Subcutaneous adipose tissue (tissue), 4 donors: Measurements from ENCODE around the gene OCSTAMP. TPM values are rescaled to one million over a fixed set of nuclear protein-coding genes. Genes with fewer than 3 reads are reported as not detected.

Source experiments
- total RNA-seq, 4 donors: library from RNA; depleted of rRNA; stranded (reverse); fragments of >200 nt; gene quantifications; one replicate each; pipeline ENCODE4 v1.1.0, GENCODE V29; 2016
- TF ChIP-seq, protein P1 (sequence below): fragments of 450-650 bp; IDR thresholded peaks from one replicate; pipeline ENCODE4 v1.5.1; 2016; ENCODE audit warnings: low read depth, mild to moderate bottlenecking, control low read depth, antibody characterized with exemption, moderate library complexity

OCSTAMP gene
- total RNA-seq, 4 donors from 2014 or later, result not detected

- TF ChIP-seq, protein P1, sequence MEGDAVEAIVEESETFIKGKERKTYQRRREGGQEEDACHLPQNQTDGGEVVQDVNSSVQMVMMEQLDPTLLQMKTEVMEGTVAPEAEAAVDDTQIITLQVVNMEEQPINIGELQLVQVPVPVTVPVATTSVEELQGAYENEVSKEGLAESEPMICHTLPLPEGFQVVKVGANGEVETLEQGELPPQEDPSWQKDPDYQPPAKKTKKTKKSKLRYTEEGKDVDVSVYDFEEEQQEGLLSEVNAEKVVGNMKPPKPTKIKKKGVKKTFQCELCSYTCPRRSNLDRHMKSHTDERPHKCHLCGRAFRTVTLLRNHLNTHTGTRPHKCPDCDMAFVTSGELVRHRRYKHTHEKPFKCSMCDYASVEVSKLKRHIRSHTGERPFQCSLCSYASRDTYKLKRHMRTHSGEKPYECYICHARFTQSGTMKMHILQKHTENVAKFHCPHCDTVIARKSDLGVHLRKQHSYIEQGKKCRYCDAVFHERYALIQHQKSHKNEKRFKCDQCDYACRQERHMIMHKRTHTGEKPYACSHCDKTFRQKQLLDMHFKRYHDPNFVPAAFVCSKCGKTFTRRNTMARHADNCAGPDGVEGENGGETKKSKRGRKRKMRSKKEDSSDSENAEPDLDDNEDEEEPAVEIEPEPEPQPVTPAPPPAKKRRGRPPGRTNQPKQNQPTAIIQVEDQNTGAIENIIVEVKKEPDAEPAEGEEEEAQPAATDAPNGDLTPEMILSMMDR, result no peak
Measured at GRCh38 chr20:46558511-46558959, 8.1 kb upstream of the OCSTAMP start.

GRCh38 chr20:46557231-46557956, 6.9 kb upstream of the OCSTAMP start:
- TF ChIP-seq, protein P1, result no peak

GRCh38 chr20:46555370-46555956, 5.0 kb upstream of the OCSTAMP start:
- TF ChIP-seq, protein P1, result no peak

DNA sequence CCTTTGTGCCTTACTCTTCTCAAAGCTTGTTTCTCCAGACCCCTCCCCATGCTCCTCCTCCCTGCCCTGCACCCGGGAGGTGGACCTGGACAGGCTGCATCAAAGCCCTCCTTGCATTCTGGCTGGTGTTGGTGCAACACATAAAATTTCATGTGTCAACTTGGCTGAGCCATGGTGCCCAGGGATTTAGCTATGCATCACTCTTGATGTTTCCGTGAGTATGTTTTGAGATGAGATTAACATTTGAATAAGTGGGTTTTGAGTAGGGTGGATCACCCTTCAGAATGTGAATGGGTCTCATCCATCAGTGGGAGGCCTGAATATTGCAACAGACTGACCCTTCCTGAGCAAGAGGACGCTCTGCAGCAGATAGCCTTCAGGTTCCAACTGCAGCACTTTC, 4.4 kb upstream of the OCSTAMP start:
- TF ChIP-seq, protein P1, result no peak

GRCh38 chr20:46553926-46554325, 3.5 kb upstream of the OCSTAMP start:
- TF ChIP-seq, protein P1, result no peak

- TF ChIP-seq, protein P1, result no peak
Measured at GRCh38 chr20:46552460-46553420, 2.3 kb upstream of the OCSTAMP start.
